HG03045 (cell line): ENCODE results near the gene CAPN15.

Experiments
- ATAC-seq: cut with Tn5 transposase; IDR thresholded peaks from one replicate; pipeline ENCODE4 v1.9.1; 2021; ENCODE audit warnings: mild to moderate bottlenecking, moderate library complexity; ENCODE audit not compliant: unreplicated experiment

CAPN15 gene

GRCh38 chr16:574021-574760 is 46.7 kb downstream of the CAPN15 start:
- ATAC-seq: no peak

- ATAC-seq: no peak
These were observed 48.1 kb downstream of the CAPN15 start for GRCh38 chr16:575354-576196.

GRCh38 chr16:576197-576822 is 48.8 kb downstream of the CAPN15 start:
- ATAC-seq: no peak

- no peak for ATAC-seq
These were observed 49.3 kb downstream of the CAPN15 start for GRCh38 chr16:576823-577201.

DNA sequence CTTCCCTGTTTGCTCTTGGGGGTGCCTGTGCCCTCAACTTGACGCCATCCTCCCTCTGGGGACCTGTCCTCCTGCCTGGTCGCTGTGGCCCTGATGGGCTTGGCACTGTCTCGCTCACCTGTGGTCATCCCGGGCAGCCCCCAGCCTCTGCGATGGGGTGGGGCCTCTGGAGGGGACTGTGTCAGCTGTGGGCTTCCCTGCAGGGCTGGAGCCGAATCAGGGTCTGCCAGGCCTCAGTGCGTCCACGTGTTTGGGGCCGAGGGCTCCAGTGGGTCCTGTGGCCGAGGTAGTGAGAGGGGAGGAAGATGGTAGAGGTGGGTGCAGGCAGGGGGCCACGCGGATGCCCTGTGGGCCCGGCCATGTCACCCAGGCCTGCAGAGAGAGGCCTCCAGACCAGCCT is 50.3 kb downstream of the CAPN15 start:
- no peak for ATAC-seq

GRCh38 chr16:578232-578869 is 50.8 kb downstream of the CAPN15 start:
- ATAC-seq: no peak

- no peak for ATAC-seq
These were observed 51.4 kb downstream of the CAPN15 start for GRCh38 chr16:578870-579405.

DNA sequence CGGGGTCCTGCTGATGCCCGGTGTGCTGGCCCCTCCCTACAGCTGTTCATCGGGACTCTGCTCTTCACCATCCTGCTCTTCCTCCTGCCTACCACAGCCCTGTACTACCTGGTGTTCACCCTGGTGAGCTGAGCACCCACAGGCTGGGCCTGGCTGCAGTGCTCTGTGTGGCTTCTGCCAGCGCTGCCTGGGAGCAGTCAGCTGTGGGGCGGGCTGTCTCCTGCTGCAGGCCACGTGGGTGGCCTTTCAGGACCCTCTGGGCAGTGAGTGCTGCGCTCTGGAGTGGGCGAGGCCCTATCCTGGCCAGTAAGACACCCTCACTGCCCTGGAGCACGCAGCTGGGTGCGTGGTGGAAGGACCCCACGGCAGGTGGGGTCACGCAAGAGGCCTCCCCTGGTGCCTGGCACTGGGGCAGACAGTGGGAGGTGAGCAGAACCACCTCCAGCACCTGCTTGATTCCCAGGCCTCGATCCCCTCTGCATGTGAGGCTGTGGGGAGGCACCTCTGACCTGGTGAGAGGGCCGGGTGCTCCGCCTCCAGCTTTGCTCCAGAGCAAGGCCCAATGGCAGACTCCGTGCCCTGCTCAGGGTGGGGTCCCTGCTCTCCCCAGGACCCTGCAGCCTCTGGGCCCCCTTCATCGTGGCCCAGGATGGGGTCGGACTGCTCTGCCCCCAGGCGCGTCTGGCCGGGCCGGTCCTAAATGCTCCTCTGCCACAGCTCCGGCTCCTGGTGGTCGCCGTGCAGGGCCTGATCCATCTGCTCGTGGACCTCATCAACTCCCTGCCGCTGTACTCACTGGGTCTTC is 52.8 kb downstream of the CAPN15 start:
- ATAC-seq: no peak

- no peak for ATAC-seq
These were observed 53.5 kb downstream of the CAPN15 start for GRCh38 chr16:580946-581498.

- ATAC-seq: no peak
These were observed 54.7 kb downstream of the CAPN15 start for GRCh38 chr16:582218-582613.

DNA sequence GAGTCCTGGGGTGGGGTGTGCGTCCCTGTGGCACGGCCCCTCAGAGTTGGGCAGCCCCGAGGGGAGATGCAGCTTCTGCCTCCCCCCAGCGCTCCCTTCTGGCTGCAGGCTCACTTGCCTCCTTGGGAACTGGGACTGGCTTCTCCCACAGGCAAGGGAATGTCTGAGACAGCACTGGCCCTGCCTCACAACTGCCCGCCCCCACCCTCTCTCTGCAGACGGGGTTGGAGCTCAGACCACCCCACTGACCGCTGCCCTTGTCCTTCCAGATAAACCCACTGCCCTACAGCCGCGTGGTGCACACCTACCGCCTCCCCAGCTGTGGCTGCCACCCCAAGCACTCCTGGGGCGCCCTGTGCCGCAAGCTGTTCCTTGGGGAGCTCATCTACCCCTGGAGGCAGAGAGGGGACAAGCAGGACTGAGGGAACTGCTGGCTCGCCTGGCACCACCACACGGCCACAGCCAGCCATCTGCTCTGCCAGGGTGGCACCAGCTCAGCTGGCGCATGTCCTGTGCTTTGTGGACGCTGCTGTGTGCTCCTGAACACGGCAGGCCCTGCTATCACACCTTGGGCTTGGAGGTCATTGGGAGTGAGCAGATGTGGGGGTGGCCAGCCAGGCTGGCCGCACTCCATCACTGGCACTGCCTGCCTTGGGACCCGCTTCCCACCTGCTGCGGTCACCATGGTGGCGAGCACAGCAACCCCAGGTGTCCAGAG is 55.3 kb downstream of the CAPN15 start:
- no peak for ATAC-seq

DNA sequence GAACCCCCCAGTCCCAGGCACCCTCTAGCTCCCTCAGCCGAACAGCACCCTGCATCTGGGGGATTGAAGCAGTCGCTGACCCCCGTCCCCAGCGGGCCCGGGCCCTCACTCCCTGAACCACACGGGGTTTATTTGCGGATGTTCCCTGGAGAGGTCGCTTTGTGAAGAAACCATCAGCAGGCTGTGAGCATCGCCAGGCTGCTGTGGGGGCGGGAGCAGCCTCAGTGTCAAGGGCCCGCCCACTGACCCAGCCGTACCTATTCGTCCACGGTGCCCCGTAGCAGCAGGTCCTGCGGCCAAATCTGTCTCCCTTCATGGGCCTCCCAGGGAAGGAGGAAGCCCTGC is 55.9 kb downstream of the CAPN15 start:
- no peak for ATAC-seq

- ATAC-seq: no peak
These were observed 56.5 kb downstream of the CAPN15 start for GRCh38 chr16:583815-584591.

DNA sequence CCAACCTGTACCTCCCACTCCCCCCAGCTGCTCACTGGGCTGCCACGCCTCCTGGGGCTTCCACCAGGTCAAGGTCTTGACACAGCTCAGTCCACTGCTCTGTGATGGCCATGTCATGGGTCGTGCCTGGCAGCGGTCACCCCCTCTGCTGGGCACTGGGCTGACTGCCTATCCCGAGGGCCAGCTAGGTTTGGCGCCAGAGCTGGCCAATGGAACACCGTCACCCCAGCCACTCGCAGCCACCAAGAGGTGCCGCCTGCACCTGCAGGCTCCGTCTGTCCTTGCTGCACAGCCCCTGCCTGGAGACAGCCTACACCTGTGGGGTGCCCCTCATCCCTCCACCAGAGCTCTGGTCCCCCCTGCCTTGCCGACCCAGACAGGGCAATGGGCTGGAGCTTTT is 57.8 kb downstream of the CAPN15 start:
- no peak for ATAC-seq

DNA sequence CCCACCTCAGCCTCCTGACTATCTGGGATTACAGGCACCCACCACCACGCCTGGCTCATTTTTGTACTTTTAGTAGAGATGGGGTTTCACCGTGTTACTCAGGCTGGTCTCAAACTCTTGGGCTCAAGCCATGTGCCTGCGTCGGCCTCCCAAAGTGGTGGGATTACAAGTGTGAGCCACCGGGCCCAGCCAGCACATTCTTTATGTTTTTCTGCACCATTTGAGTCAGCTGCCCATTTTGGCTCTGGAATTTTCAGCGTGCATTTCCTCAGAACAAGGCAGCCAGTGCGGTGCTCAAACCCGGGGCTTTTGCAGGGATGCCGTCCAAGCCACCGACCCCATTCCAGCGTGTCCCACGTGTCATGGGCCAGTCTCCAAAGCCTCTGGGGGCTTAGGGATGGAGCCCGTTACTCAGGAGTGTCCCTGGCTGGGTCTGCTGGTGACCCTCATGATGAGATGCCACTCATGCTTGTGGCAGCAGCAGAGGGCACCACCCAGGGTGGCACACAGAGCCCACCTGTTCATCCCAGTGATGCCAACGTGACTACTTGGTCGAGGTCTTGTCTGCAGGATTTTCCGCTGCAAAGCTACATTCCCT is 58.6 kb downstream of the CAPN15 start:
- no peak for ATAC-seq

DNA sequence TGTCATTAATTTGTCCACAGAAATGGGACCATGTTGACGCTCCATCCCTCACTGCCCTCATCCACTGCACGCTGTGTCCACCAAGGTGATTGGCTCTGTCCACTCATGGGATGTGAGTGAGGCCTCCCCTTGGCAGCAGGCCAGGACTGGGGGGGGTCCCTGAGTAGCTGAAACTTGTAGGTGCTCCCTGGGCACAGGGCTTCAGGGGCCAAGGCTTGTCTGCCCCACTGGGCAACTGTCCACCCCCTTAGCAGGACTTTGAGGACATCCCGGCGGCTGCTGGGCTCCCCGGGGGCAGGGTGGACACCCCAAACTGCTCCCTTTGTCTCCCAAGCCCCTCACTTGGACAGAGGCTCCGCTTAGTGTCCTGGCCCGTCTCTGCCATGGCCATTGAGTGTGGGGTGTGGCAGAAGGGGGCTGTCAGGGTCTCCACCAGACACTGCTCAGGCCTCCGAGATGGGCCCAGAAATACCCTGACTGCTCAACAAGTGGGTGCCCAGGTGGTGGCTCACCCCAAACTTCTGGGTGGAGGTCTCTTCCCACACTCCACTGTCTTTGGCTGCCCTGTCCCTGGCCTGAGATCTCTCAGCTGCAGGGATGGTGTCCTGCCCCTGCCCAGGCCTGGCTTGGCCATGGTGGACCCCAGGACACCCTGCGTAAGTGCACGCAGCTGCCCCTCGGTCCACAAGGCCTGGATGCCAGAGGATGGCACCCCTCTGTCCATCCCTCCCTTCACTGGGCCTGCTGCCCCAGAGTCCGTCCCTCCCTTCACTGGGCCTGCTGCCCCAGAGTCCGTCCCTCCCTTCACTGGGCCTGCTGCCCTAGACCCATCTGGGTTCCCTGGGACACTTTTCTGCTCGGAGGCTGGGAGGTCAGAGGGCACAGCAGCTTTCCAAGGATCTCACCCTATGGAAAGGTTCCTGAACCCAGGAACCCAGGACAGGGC is 59.4 kb downstream of the CAPN15 start:
- ATAC-seq: no peak

DNA sequence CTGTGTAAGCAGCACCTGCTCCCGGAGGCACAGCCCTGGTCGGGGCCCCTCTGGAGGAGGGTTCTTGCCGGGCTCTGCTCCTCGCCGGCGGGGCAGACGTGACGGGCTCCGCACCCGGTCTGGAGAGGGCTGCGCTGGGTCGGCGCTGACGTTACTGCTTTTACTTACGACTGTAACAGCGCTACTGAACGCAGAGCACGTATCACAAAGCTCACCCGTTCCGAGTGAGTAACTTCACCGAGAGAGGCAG is 61.1 kb downstream of the CAPN15 start:
- peak; percentile 12 for ATAC-seq
